ENCODE data around the gene MACROD1.
A peak's percentile ranks its signal among the peaks of the same experiment; 100 is the strongest.

Gene MACROD1

DNA sequence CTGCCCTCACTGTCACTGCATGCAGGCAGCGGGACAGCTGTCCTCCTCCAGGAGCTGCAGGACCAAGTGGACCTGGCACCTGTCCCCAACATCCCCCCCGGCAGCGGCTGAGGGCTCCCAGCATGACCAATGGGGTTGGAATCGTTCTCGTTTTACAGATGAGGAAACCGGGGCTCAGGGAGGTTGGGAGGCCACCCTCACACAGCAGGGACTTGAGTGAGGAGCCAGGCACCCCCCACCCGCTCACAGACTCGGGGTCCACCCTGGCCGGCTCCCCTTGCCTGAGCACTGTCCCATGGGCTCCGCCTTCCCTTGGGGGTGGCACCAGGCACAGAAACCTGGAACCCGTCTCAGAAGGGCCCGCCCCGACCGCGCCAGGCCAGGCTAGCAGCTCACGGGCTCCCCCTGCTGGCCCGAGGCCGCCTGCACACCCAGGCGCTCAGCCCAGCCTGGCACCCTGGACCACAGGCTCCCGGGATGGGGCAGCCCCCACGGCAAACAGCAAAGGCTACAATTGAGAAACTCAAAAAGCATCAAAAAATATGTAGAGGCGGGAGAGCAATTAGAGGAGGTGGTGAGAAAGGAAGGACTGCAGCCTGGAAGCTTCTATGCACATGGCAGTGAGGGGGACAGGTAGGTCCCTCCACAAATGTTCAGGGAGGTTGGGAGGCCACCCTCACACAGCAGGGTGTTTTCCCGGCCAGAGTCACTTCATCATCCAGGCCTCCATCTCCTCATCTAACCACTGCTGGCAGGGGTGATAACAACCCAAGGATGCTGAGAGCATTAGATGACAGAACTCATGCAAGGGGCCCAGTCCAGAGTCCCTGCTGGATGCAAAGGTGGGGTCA, 12.8 kb downstream of the MACROD1 start:
- DNase-seq (ENCODE audit: low spot score) = peak; percentile 49

DNA sequence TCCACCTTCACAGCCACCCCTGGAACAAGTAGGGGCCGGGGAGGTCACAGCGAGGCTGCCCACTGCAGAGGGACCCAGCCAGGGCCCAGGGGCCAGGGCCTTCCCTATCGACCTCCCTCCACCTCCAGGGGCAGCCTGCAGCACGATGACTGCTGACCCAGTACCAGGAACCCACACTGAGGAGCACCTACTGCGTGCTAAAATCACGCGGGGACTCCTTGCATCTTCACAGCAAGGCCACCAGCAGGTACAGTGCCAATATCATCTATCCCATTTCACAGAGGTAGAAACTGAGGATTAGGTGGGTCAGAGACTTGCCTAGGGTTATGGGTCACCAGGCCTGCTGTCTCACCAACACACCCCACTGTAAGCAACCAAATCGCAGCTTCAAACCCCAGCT, 14.6 kb downstream of the MACROD1 start:
- no peak for DNase-seq (ENCODE audit: low spot score)

DNA sequence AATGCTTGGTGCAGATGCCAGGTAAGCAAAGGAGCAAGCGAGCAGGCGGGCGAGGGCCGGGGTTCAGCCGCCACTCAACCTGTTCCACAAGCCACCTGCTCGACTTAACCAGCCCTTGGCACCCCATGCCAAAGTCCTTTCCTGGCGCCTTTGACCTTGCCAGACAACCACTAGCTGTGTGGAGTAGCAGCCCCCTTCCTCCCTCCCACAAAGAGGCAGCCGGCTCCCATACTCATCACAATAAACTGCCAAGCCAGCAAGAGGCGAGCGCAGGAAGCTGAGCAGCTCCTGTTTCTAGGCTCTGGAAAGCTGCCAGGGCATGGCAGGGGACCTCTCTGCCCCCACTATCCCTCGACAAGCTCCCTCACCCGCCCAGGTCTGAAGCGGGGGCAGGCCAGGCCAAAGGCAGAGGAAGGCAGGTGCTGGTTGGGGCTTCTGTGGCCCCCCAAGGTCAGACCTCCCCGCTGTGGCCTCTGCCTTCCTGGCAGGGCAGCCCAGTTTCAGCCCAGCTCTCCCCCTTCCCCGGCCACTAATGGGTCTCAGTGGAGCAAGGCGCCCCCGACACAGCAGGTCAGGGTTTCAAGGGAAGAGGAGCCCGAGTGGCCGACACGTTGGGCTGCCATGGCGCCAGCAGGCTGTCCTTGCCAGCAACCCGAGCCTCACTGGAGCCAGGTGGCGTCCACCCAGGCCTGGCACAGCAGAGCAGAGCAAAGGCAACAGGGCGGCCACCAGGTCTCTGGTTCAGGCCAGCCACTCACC, 15.3 kb downstream of the MACROD1 start:
- no peak for DNase-seq (ENCODE audit: low spot score)

DNA sequence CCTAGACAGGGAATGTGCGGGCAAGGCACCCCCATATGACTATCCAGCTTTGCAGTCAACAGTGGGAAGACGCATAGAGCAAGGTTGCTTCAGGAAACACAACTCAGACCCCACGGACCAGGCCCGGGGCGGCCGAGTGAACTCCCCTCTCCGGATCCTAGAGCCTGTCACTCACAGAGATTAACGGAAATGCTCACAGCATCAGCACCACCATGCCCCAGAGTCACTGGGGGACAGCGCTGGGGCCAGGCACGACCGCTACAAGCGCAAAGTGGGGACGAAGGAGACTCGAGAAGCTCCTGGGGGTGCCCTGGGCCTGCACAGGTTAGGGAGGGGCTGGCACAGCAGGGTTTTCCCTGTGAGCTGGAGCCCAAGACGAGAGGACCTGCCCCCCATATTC, 15.9 kb downstream of the MACROD1 start:
- no peak for DNase-seq (ENCODE audit: low spot score)

DNA sequence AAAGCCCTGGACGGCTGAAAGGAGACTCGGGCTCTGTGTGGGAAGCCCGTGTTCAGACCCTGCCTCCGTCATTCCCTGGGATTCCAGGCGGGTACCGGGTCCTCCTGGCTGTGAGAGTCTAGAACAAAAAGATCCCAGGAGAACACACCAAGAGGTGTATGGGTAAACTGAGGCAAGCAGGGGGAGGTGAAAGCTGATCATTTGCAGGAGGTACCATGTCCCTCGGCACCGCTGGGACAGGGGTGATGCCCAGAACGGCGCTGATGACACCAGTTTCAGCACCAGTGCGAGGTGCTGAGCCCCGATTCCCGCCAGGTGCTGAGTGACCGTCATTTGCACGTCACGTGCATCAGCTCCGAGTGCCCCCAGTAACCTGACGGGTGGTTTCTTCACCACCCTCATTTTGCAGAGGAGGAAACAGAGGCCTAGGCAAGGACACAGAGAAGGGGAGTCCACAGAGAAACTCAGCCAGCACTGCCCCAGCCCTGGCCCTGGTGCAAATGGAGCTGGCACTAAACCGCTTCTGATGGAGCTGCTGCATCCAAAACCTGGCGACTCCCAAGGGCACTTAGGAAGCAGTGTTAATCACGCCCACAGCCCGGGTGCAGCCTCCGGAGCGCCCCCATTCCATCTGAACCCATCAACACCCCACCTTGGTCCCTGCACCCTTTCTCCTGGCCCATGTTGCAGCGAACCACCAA, 16.8 kb downstream of the MACROD1 start:
- no peak for DNase-seq (ENCODE audit: low spot score)

GRCh38 chr11:64148226-64148916, 17.5 kb downstream of the MACROD1 start:
- peak; percentile 64 for DNase-seq (ENCODE audit: low spot score)

DNA sequence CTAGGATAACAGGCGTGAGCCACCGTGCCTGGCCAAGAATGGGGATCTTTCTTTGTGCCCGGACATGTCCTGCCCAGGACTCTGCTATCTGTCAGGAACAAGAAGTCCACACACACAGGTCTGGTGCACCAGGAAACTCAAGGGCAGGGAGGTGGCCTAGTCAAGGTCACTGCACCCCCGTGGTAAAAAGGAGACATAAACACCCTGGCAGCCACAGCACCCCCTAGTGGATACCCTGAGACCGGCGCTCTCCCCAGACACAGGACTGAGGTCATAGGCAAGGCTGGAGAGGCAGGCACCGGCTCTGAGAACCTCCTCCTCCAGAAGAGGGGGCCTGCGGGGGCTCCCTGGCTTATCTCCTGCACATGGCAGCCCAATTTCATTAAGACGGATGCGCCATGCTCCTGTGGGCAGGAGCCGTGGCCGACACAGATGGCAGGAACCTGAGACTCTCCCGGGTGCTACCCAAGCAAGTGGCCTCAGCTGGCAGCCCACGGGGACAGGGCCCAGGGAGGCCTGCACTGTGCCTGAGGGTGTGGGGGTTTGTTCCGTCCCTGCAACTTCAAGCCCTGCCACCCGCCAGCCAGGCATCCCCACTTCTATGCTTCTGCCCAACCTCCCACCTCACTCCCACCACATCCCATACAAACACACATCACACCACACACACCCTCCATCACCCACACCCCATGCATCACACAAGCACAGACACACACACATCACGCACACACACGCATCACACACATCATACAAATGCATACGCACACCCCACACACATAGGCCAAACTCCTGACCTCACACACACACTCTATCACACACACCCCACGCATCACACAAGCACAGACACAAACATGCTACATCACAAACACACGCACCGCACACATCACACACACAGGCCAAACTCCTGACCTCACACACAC, 19.6 kb downstream of the MACROD1 start:
- peak; percentile 52 for DNase-seq (ENCODE audit: low spot score)

DNA sequence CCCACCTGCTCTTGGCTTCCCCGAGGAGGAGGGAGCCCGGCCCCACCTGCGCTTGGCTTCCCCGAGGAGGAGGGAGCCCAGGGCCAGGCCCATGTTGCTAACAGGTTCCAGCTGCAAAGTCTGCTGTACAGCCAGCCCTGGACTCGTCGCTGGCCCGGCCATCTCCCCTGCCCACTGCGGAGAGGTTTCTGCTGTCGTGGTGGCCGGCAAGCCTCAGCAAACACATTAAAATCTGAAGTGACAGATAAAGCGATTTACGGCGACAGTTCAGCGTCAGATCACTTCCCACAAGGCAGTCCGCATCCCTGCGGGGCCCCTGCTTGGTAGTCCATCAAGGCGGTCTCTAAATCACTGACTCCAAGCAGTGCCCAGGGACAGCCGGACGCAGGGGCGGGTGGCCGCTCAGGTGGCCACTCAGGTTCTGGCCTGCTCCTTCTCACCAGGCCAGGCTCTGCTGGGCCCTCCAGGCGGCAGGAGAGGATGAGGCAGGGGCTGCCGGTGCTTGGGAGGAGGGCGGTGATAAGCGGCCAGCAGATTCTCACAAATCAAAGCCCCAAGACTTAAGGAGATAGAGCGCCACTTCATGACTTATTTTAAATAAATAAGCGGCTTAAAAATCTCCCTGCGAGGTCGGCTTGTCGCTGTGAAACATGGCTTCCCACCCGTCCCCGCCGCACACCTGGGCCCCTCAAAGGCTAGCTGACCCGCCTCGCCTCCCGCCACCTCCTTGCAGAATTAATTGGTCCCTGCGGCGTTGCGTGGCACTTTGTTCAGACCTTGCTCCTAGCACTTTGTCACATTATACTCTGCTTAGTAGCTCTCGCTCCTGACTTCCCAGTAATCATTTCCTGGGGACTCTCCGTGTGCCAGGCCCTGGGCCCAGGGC, 21.1 kb downstream of the MACROD1 start:
- no peak for DNase-seq (ENCODE audit: low spot score)

DNA sequence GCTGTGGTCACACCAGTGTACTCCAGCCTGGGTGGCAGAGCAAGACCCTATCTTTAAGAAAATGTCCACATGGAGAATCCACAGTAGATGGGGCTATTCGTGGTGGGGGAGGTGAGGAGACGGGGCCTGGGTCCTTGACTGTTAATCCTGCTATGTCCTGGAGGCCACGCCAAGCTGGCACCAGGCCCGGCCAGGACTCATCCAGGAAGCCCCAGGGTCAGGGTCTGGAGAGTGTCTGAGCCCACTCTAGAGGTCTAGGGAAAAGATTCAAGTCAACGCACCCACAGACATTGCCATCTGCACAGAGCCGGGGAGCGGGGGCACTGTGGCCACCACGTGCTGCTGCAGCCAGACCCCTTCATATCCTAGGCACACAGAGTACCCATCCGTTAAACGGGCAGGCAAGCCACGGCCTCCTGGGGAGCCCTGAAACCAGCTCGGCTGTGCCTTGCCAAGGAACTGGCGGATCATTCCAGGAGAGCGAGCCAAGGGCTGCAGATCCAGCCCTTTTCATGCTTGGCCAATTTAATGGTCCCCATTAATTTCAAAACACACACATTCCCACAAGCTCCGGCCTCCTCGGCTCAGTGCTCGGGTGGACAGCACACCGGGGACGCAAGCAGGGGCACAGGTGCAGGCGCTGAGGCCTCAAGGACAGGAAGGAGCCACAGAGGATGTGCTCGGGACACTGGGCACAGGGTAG, 24.7 kb downstream of the MACROD1 start:
- no peak for DNase-seq (ENCODE audit: low spot score)

DNA sequence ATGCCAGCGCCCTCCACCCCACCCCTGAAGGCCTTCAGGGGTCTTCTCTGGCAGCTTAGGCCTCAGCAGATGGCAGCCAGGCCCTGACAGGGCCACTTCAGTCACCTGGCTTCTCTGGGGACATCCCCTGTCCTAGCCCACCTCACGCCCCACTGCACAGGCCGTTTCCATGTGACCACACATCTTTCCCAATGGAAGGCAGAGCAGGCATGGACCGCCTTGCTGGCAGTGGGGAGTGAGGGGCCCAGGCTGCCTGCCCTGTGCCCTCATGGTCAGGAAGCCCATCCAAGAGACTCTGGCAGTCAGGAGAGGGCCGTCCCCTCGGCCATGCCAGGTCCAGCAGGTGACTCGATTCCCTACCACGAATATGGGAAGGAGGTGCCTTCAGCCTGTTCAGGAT, 25.8 kb downstream of the MACROD1 start:
- no peak for DNase-seq (ENCODE audit: low spot score)

DNA sequence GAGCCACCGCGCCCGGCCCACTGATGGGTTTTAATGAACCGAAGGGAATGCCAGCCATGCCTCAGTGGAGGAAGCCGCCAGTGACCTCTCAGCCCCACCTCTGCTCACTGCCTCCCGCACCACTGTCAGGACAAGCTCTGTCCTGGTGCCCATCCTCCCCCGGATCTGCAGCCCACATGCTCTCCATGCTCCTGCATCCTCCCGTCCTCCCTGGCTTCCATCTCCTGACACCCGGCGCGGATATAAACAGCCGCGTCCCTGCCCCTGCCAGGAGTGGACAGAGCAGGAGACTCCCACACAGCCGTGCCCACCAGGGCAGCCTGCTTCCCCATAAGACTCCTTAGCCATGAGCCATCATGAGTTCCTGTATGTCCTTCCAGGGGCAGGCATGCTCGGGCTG, 26.9 kb downstream of the MACROD1 start:
- no peak for DNase-seq (ENCODE audit: low spot score)

- no peak for DNase-seq (ENCODE audit: low spot score)
Measured at GRCh38 chr11:64138398-64138797, 27.5 kb downstream of the MACROD1 start.

DNA sequence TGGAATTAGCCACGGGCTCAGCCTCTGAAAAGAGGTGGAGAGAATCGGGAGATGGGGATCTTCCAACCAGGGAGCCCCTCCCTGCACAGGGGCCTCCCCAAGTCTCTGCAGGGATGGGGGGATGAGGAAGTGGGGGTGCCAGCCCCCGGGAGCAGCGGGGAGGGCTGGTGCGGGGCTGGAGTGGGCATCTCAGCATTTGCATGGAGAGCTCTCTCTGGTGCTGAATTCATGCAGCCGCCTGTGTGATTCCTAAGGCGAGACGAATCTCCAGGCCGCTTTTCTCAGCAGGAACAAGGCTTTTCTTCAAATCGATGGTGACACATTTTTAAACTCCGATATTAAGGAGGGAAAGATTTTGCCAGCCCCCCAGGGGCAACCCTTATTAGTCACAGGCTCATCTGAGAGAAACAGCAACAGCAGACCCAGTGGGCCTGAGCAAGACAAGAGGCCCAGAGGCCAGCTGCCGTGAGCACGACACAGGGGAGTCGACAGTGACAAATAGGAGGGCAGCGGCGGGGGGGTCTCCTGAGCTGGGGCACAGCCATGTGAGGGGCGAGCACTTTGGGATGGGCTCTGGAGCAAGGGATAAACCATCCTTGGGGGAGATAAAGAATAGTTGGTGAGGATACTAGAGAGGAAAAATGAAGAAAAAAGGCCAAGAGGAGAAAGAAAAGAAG, 29.0 kb downstream of the MACROD1 start:
- no peak for DNase-seq (ENCODE audit: low spot score)

- DNase-seq (ENCODE audit: low spot score) = no peak
Measured at GRCh38 chr11:64135711-64136110, 30.2 kb downstream of the MACROD1 start.

DNA sequence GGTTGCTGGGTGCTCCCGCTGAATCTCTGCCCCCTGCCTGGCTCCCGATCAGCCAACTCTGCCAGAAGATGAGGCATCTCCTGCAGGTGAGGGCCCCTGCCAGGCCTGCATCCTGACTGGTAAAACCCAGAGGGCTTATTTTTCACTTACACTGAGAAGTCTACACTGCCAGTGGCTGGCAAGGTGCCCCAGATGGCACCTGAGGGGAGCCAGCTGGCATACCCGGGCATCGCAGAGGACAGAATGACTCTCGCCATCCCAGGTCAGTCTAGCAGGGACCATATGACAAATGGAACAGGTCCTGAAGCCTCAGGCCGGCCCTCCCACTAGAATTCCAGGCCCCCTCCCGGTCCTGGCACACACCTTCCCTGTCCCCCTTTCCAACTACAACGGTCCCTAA, 30.9 kb downstream of the MACROD1 start:
- no peak for DNase-seq (ENCODE audit: low spot score)

DNA sequence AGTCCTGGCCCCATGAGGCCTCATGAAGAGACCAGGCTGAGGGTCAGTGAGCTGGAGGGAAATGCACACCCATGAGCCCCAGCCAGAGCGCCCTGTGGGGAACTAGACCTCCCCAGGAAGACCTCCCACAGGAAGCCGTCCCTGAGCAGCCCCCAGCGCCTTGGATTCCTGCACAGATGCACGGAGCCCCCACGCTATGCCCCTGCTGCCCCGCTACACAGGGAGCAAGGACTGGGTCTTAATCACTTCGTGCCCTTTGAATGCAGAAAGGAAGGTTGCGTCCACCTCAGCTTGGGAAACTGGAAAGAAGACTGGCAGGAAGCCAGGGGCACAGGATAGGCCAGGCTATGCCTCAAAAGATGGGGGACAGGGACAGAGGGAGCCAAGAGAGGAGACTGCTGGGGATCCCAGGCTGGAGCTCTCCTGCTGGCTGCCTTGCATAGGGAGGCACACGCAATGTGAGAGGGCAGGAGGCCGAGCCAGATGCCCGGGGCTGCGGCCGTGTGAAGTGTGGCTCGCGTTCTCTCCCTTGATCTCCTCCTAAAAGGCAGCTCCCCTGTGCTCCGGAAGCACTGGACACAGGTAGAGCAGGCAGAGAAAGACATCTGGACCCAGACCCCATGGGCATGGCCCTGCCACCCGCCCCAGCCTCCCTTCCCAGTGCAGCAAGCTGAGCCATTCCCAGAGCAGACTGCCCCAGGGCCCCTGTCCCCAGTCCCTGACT, 32.8 kb downstream of the MACROD1 start:
- DNase-seq (ENCODE audit: low spot score) = no peak

- no peak for DNase-seq (ENCODE audit: low spot score)
Measured at GRCh38 chr11:64132191-64132771, 33.6 kb downstream of the MACROD1 start.

DNA sequence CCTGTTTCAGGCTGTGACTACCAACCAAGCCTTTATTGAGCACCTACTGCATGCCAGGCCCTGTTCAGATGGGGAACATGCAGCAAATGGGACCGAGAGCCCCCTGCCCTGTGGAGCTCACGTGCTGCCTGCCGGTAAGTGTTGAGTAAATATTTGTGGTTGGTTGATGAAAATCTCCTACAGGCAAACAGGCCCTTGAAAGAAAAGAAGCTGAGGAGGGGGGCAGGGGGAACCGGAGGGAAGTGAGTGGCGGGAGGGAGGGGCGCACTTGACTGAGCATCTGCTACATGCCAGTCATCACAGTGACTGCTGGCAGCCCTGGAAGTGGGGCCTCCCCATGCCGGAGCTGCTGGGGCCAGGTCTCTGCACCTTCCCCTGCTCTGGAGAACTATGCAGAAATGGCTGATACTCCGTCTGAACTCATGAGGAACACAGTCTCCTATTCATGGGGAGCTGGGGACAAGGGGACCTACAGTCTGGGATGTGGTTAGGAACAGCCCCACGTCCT, 34.2 kb downstream of the MACROD1 start:
- DNase-seq (ENCODE audit: low spot score) = no peak
